Caco-2 (cell line): Measurements from ENCODE around the gene STAG3. TPM values are rescaled to one million over a fixed set of nuclear protein-coding genes. Genes with fewer than 3 reads are reported as not detected.
"Not testable (repeated sequence)": the region's sequence is repeated elsewhere in the genome, so short reads cannot be mapped to it uniquely, and the experiment has no call there.

ENCODE experiments used
- BruUV-seq: library from RNA; stranded (reverse); fragments of 400-500 nt; replicated peaks from 2 replicates; lab custom pipeline; 2021; lab: Mats Ljungman, UMichigan
- CTCF ChIA-PET: fragments of 300-600 bp; sonication (Branson Sonifier 250); formaldehyde crosslinking; loops from one replicate; lab custom pipeline; 2022; ENCODE audit warnings: antibody characterized with exemption; lab: Charles Lee
- POLR2A ChIA-PET: fragments of 300-600 bp; sonication (Branson Sonifier 250); formaldehyde crosslinking; loops from one replicate; lab custom pipeline; 2022; ENCODE audit warnings: antibody characterized with exemption; lab: Charles Lee
- DNase-seq, 2 experiments: peaks; one replicate each; pipeline versions ENCODE4 v3.0.0 to v3.0.0-alpha.2; 2020 to 2022
- H3K27me3 ChIP-seq: replicated peaks from 2 replicates; pipeline ENCODE4 v1.6.0; 2011; ENCODE audit warnings: low read length; ENCODE audit not compliant: control insufficient read depth, insufficient read depth
- H3K36me3 ChIP-seq: 2 replicates; pipeline ENCODE4 v1.5.1; 2011; ENCODE audit warnings: low read length; ENCODE audit not compliant: control insufficient read depth, insufficient read depth
- H3K4me1 ChIP-seq: fragments of 250-450 bp; sonication (Bioruptor Pico); 2 replicates; pipeline ENCODE4 v1.5.1; 2020; ENCODE audit warnings: mild to moderate bottlenecking
- H3K4me3 ChIP-seq: 2 replicates; pipeline ENCODE4 v1.5.1; 2011; ENCODE audit warnings: low read depth, mild to moderate bottlenecking, control low read depth, low read length
- H3K9me3 ChIP-seq: fragments of 250-450 bp; sonication (Bioruptor Pico); 2 replicates; pipeline ENCODE4 v1.5.1; 2020; ENCODE audit warnings: mild to moderate bottlenecking, moderate library complexity
- H3K27ac Mint-ChIP-seq: one replicate; pipeline ENCODE4 v1.8.0; 2022; ENCODE audit warnings: mixed read lengths; ENCODE audit not compliant: unreplicated experiment
- H3K27me3 Mint-ChIP-seq: one replicate; pipeline ENCODE4 v1.8.0; 2022; ENCODE audit warnings: mixed read lengths; ENCODE audit not compliant: insufficient read depth, unreplicated experiment
- H3K36me3 Mint-ChIP-seq: one replicate; pipeline ENCODE4 v1.8.0; 2022; ENCODE audit warnings: mild to moderate bottlenecking, mixed read lengths; ENCODE audit not compliant: insufficient read depth, unreplicated experiment
- H3K4me1 Mint-ChIP-seq: one replicate; pipeline ENCODE4 v1.8.0; 2022; ENCODE audit warnings: low read depth, mixed read lengths; ENCODE audit not compliant: unreplicated experiment
- H3K4me3 Mint-ChIP-seq: one replicate; pipeline ENCODE4 v1.8.0; 2022; ENCODE audit warnings: mild to moderate bottlenecking, moderate library complexity, mixed read lengths; ENCODE audit not compliant: unreplicated experiment
- H3K9me3 Mint-ChIP-seq: one replicate; pipeline ENCODE4 v1.8.0; 2022; ENCODE audit warnings: mixed read lengths; ENCODE audit not compliant: unreplicated experiment
- intact Hi-C: fragments of 100-400 bp; cut with micrococcal nuclease; formaldehyde crosslinking; loops from one replicate; pipeline ENCODE4 v1.10.0; 2022; ENCODE audit not compliant: unreplicated experiment
- total RNA-seq: library from RNA; stranded (reverse); gene quantifications from 2 replicates; pipeline ENCODE4 v1.2.3, GENCODE V29; 2022
- TF ChIP-seq, protein P1 (sequence below), 2 experiments: fragments of 200-600 bp in 1 of 2; IDR thresholded peaks; 1 replicate in 1 of 2; 2 replicates in 1 of 2; pipeline versions ENCODE4 v1.5.1 to v1.8.0; 2011 to 2022; ENCODE audit warnings: antibody characterized with exemption in 1 of 2, control low read depth in 1 of 2, inconsistent platforms in 1 of 2, low read depth in 1 of 2, low read length in 1 of 2, mild to moderate bottlenecking in 1 of 2, moderate library complexity in 1 of 2; ENCODE audit not compliant: insufficient read depth in 1 of 2, severe bottlenecking in 1 of 2, unreplicated experiment in 1 of 2

The STAG3 gene
- total RNA-seq, 1 experiment from 2014 or later: 1.3 TPM

DNA sequence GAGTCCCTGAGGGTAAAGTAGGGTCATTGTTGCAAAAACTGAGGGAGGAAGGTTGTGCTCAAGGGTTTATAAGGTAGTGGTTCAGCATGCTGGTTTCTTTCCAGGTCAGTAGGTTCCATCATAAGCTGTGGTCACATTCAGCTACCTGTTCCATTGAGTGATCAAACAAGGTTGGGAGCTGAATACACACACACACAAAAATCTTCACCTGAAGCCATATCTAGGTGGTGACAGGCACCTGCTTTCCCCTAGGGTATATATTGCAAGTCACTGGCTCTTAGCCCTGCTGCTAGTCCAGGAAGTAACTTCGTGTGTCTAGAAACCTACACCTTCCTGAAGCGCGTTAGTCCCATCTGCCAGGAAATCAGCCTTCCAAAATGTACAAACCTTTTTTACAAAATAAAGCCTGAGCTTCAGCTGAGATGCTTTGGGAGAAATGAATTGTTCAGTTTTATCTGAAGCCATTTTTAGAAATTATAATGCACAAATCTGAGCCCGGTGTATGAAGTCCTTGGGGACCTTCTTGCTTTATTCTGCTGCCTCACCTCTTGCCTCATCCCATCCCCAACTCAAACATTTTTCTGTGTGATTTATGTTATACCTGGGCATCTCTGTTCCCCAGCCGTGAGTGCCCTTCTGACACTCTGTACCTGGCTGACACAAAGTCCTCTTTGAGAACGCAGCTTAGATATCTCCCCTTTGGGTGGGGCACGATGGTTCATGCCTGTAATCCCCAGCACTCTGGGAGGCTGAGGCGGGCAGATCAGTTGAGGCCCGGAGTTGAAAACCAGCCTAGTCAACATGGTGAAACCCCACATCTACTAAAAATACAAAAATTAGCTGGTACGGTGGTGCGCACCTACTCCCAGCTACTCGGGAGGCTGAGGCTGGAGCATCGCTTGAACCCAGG, 39.6 kb upstream of the STAG3 start:
- Mint-ChIP-seq H3K27ac (no peak overlapping the region), H3K9me3 (no peaks in the 10 kb centered on the region), H3K36me3 (no peaks in the 10 kb centered on the region), H3K27me3 (no peaks in the 10 kb centered on the region), H3K4me3 (no peak overlapping the region), H3K4me1 (peaks cover under 1% of the 10 kb centered on the region)
- intact Hi-C loops: no loop called here
- ChIA-PET CTCF (interaction anchor here (0.7 to 0.8 kb wide), 2 partner anchors 11 to 52 kb away, joined by 3 read pairs; partner anchors contain the start of gene LAMTOR4), POLR2A (interaction anchor here (0.6 to 1.2 kb wide), 3 partner anchors 11 to 749 kb away, joined by 3 to 5 read pairs (median 3); partner anchors contain the start of gene LAMTOR4)
- Histone ChIP-seq H3K9me3 (no peaks in the 10 kb centered on the region), H3K27me3 (no peaks in the 10 kb centered on the region), H3K4me1 (0 out of 2 replicates have a peak, but pooled peaks cover 7% of the 10 kb centered on the region), H3K4me3 (no peak overlapping the region), H3K36me3 (no peaks in the 10 kb centered on the region)
- TF ChIP-seq, protein P1, sequence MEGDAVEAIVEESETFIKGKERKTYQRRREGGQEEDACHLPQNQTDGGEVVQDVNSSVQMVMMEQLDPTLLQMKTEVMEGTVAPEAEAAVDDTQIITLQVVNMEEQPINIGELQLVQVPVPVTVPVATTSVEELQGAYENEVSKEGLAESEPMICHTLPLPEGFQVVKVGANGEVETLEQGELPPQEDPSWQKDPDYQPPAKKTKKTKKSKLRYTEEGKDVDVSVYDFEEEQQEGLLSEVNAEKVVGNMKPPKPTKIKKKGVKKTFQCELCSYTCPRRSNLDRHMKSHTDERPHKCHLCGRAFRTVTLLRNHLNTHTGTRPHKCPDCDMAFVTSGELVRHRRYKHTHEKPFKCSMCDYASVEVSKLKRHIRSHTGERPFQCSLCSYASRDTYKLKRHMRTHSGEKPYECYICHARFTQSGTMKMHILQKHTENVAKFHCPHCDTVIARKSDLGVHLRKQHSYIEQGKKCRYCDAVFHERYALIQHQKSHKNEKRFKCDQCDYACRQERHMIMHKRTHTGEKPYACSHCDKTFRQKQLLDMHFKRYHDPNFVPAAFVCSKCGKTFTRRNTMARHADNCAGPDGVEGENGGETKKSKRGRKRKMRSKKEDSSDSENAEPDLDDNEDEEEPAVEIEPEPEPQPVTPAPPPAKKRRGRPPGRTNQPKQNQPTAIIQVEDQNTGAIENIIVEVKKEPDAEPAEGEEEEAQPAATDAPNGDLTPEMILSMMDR (IDR thresholded peaks at IDR 0.05; ENCODE audit: insufficient read depth in 1 of 2, low read depth in 1 of 2, low read length in 1 of 2, severe bottlenecking in 1 of 2, unreplicated experiment in 1 of 2): no peak
- DNase-seq: no peak
- BruUV-seq: no TSS peak

DNA sequence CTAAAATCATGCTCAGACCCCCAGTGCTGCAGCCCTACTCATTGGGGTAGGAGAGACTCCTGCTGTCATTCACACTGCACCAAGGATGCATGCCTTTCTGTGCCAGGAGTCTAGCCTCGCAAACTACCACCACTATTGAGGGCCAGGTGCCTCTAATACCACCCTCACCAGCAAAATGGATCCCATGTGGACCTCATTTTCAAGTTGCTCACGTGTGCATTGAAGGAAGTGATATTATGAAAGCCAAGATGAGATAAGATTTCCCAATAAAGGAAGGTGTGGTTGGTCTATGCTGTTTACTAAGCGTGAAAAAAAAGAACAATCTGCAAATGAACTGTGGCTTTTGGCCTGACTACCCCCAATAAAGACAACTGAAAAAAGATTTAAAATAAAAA, 36.2 kb upstream of the STAG3 start:
- DNase-seq: no peak
- H3K27ac Mint-ChIP-seq: no peak overlapping the region
- Histone ChIP-seq H3K4me1 (peaks cover 7% of the 10 kb centered on the region; the same call in 1 of the 2 replicates), H3K27me3 (no peaks in the 10 kb centered on the region), H3K4me3 (no peak overlapping the region), H3K9me3 (no peaks in the 10 kb centered on the region), H3K36me3 (no peaks in the 10 kb centered on the region)
- H3K36me3 Mint-ChIP-seq: no peaks in the 10 kb centered on the region
- intact Hi-C loops: no loop called here
- no peaks in the 10 kb centered on the region for H3K4me1 Mint-ChIP-seq
- TF ChIP-seq, protein P1 (IDR thresholded peaks at IDR 0.05; ENCODE audit: insufficient read depth in 1 of 2, low read depth in 1 of 2, low read length in 1 of 2, severe bottlenecking in 1 of 2, unreplicated experiment in 1 of 2): no peak
- no TSS peak for BruUV-seq
- H3K27me3 Mint-ChIP-seq: no peaks in the 10 kb centered on the region
- H3K9me3 Mint-ChIP-seq: no peaks in the 10 kb centered on the region
- no peak overlapping the region for H3K4me3 Mint-ChIP-seq
- ChIA-PET CTCF (no interaction called here), POLR2A (no interaction called here)

DNA sequence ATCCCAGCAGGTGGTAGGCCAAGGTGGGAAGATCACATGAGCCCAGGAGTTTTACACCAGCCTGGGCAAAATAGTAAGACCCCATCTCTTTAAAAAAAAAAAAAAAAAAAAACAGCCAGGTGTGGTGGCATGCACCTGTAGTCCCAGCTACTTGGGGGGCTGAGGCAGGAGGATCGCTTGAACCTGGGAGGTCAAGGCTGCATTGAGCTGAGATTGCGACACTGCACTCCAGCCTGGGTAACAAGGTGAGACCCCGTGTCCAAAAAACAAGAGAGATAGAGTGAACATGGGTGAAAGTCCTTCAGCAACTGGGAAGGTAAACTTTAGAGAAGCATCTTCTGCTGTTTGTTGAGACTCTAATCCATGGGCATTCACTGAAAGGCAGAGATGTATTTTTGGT, 35.3 kb upstream of the STAG3 start:
- no peak overlapping the region for H3K4me3 ChIP-seq
- no peaks in the 10 kb centered on the region for H3K36me3 Mint-ChIP-seq
- H3K9me3 Mint-ChIP-seq: no peaks in the 10 kb centered on the region
- DNase-seq: no peak
- POLR2A ChIA-PET: no interaction called here
- no peaks in the 10 kb centered on the region for H3K36me3 ChIP-seq
- no peaks in the 10 kb centered on the region for H3K9me3 ChIP-seq
- CTCF ChIA-PET: interaction anchor here (0.6 kb wide), 1 partner anchor 154 kb away, joined by 3 read pairs; no protein-coding TSS in a partner anchor
- no peaks in the 10 kb centered on the region for H3K27me3 ChIP-seq
- intact Hi-C loops: no loop called here
- no peak overlapping the region for H3K27ac Mint-ChIP-seq
- H3K4me1 Mint-ChIP-seq: no peaks in the 10 kb centered on the region
- peaks cover 7% of the 10 kb centered on the region; the same call in 1 of the 2 replicates for H3K4me1 ChIP-seq
- H3K27me3 Mint-ChIP-seq: no peaks in the 10 kb centered on the region
- H3K4me3 Mint-ChIP-seq: no peak overlapping the region
- TF ChIP-seq, protein P1 (IDR thresholded peaks at IDR 0.05; ENCODE audit: insufficient read depth in 1 of 2, low read depth in 1 of 2, low read length in 1 of 2, severe bottlenecking in 1 of 2, unreplicated experiment in 1 of 2): no peak
- no TSS peak for BruUV-seq

DNA sequence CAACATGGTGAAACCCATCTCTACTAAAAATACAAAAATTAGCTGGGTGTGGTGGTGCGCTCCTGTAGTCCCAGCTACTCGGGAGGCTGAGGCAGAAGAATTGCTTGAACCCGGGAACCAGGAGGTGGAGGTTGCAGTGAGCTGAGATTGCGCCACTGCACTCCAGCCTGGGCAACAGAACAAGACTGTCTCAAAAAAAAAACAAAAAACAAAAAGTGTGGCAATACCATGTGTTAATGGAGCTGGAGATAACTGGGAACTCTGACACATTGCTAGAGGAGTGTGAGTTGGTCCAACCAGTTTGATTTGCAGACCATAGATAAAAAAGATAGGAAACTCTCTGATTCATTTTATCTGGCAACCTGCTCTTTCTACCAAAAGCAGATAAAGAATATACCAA, 31.4 kb upstream of the STAG3 start:
- H3K4me1 Mint-ChIP-seq, DNase-seq, POLR2A ChIA-PET, H3K27ac Mint-ChIP-seq, H3K27me3 Mint-ChIP-seq, H3K9me3 ChIP-seq, H3K9me3 Mint-ChIP-seq, H3K4me3 Mint-ChIP-seq, H3K4me1 ChIP-seq, H3K27me3 ChIP-seq, intact Hi-C loops, H3K36me3 ChIP-seq, BruUV-seq, H3K4me3 ChIP-seq: not testable (repeated sequence)
- peaks cover 25% of the 10 kb centered on the region for H3K36me3 Mint-ChIP-seq
- CTCF ChIA-PET: interaction anchor here (0.7 kb wide), 1 partner anchor 184 kb away, joined by 4 read pairs; no protein-coding TSS in a partner anchor
